IPS DF 6.9 (cell line): ENCODE results near the gene PCP2.

Source experiments
- DNase-seq: peaks from one replicate; pipeline ENCODE4 v3.0.0-alpha.2; 2013; ENCODE audit warnings: low read depth, low spot score
- H3K27ac ChIP-seq: one replicate; pipeline ENCODE4 v1.5.1; 2013; ENCODE audit warnings: low read length, control low read depth
- H3K27me3 ChIP-seq: 2 replicates; pipeline ENCODE4 v1.6.1; 2013; ENCODE audit warnings: mild to moderate bottlenecking, low read length; ENCODE audit not compliant: control insufficient read depth, insufficient read depth
- H3K36me3 ChIP-seq: 2 replicates; pipeline ENCODE4 v1.6.1; 2013; ENCODE audit warnings: low read length; ENCODE audit not compliant: control insufficient read depth, insufficient read depth
- H3K4me1 ChIP-seq: 2 replicates; pipeline ENCODE4 v1.6.1; 2013; ENCODE audit warnings: low read length; ENCODE audit not compliant: control insufficient read depth, insufficient read depth
- H3K4me3 ChIP-seq: 2 replicates; pipeline ENCODE4 v1.5.1; 2013; ENCODE audit warnings: mild to moderate bottlenecking, low read length
- H3K9me3 ChIP-seq: 2 replicates; pipeline ENCODE4 v1.6.1; 2013; ENCODE audit warnings: low read length, inconsistent platforms; ENCODE audit not compliant: control insufficient read depth, insufficient read depth
- whole genome bisulfite sequencing: extraction: QIAGEN DNeasy Blood & Tissue Kit; methylation state at CpG from one replicate; pipeline ENCODE4 v1.1.7; 2013; ENCODE audit warnings: mixed read lengths, missing lambda C conversion rate; ENCODE audit not compliant: insufficient read length, insufficient coverage; 5-methylcytosine and 5-hydroxymethylcytosine counted together

Gene PCP2

GRCh38 chr19:7628589-7629311 lies 4.8 kb downstream of the PCP2 start:
- DNase-seq = no peak
- WGBS = no CpG with 5 or more reads among the region's 15 CpGs
- Histone ChIP-seq H3K4me3 (peak overlapping the region; percentile 89), H3K9me3 (no peaks in the 10 kb centered on the region), H3K27ac (no peak overlapping the region), H3K36me3 (peaks cover 18% of the 10 kb centered on the region; the same call in 1 of the 2 replicates), H3K27me3 (no peaks in the 10 kb centered on the region; the same call in 1 of the 2 replicates), H3K4me1 (no peaks in the 10 kb centered on the region; the same call in 1 of the 2 replicates)

- no peak for DNase-seq
- peaks cover 29% of the 10 kb centered on the region for H3K36me3 ChIP-seq
- no peak overlapping the region for H3K27ac ChIP-seq
- H3K4me3 ChIP-seq = no peak overlapping the region
- H3K9me3 ChIP-seq = no peaks in the 10 kb centered on the region
- no peaks in the 10 kb centered on the region for H3K4me1 ChIP-seq
- WGBS = no CpG with 5 or more reads among the region's 24 CpGs
- H3K27me3 ChIP-seq = no peaks in the 10 kb centered on the region
These were observed 6.4 kb downstream of the PCP2 start for GRCh38 chr19:7627166-7627565.

- no peaks in the 10 kb centered on the region for H3K9me3 ChIP-seq
- no peaks in the 10 kb centered on the region for H3K27me3 ChIP-seq
- H3K4me3 ChIP-seq = no peak overlapping the region
- no CpG with 5 or more reads among the region's 34 CpGs for WGBS
- H3K36me3 ChIP-seq = peaks cover 37% of the 10 kb centered on the region
- DNase-seq = no peak
- no peaks in the 10 kb centered on the region for H3K4me1 ChIP-seq
- no peak overlapping the region for H3K27ac ChIP-seq
These were observed 7.7 kb downstream of the PCP2 start for GRCh38 chr19:7625763-7626372.

- DNase-seq = no peak
- no CpG with 5 or more reads among the region's 17 CpGs for WGBS
- no peaks in the 10 kb centered on the region for H3K4me1 ChIP-seq
- H3K4me3 ChIP-seq = no peak overlapping the region
- no peaks in the 10 kb centered on the region for H3K9me3 ChIP-seq
- H3K27ac ChIP-seq = no peak overlapping the region
- H3K27me3 ChIP-seq = no peaks in the 10 kb centered on the region
- peaks cover 46% of the 10 kb centered on the region for H3K36me3 ChIP-seq
These were observed 8.7 kb downstream of the PCP2 start for GRCh38 chr19:7624810-7625209.

GRCh38 chr19:7623725-7624603 lies 9.6 kb downstream of the PCP2 start:
- peaks cover 51% of the 10 kb centered on the region for H3K36me3 ChIP-seq

GRCh38 chr19:7622933-7623685 lies 10.4 kb downstream of the PCP2 start:
- H3K27me3 ChIP-seq = no peaks in the 10 kb centered on the region
- H3K9me3 ChIP-seq = no peaks in the 10 kb centered on the region
- no peak overlapping the region for H3K4me3 ChIP-seq
- no peak for DNase-seq
- H3K27ac ChIP-seq = no peak overlapping the region
- WGBS = no CpG with 5 or more reads among the region's 16 CpGs
- peaks cover 51% of the 10 kb centered on the region for H3K36me3 ChIP-seq
- no peaks in the 10 kb centered on the region for H3K4me1 ChIP-seq

More at GRCh38 chr19:7623725-7624603, 9.6 kb downstream of the PCP2 start:
- Histone ChIP-seq H3K4me1 (no peaks in the 10 kb centered on the region), H3K27me3 (no peaks in the 10 kb centered on the region), H3K9me3 (no peaks in the 10 kb centered on the region), H3K27ac (no peak overlapping the region), H3K4me3 (no peak overlapping the region)
- no peak for DNase-seq
- WGBS = no CpG with 5 or more reads among the region's 39 CpGs

- Histone ChIP-seq H3K27me3 (no peaks in the 10 kb centered on the region), H3K4me1 (no peaks in the 10 kb centered on the region), H3K36me3 (peaks cover 57% of the 10 kb centered on the region), H3K4me3 (no peak overlapping the region), H3K27ac (no peak overlapping the region), H3K9me3 (no peaks in the 10 kb centered on the region)
- no CpG with 5 or more reads among the region's 57 CpGs for WGBS
- DNase-seq = no peak
These were observed 12.8 kb downstream of the PCP2 start for GRCh38 chr19:7620442-7621412.

- no CpG with 5 or more reads among the region's 48 CpGs for WGBS
- Histone ChIP-seq H3K36me3 (peaks cover 55% of the 10 kb centered on the region), H3K27me3 (no peaks in the 10 kb centered on the region)
These were observed 13.7 kb downstream of the PCP2 start for GRCh38 chr19:7619671-7620441.

More at GRCh38 chr19:7619671-7620441, 13.7 kb downstream of the PCP2 start:
- DNase-seq = no peak
- H3K27ac ChIP-seq = no peak overlapping the region
- H3K9me3 ChIP-seq = no peaks in the 10 kb centered on the region
- H3K4me3 ChIP-seq = no peak overlapping the region
- H3K4me1 ChIP-seq = no peaks in the 10 kb centered on the region
